Smooth muscle cell of the brain vasculature (primary cell): ENCODE results near the gene STK39.

Experiments
- DNase-seq: peaks from one replicate; pipeline ENCODE4 v3.0.0-alpha.2; 2012; ENCODE audit warnings: low read depth, low spot score

Gene STK39

GRCh38 chr2:168184681-168185513 is 62.5 kb downstream of the STK39 start:
- DNase-seq = no peak

GRCh38 chr2:168183308-168183997 is 63.9 kb downstream of the STK39 start:
- DNase-seq = no peak

- DNase-seq = no peak
Measured at GRCh38 chr2:168182550-168183249, 64.7 kb downstream of the STK39 start.

GRCh38 chr2:168181825-168182224 is 65.6 kb downstream of the STK39 start:
- DNase-seq = no peak

GRCh38 chr2:168180914-168181313 is 66.5 kb downstream of the STK39 start:
- no peak for DNase-seq

- DNase-seq = no peak
Measured at GRCh38 chr2:168180483-168180882, 66.9 kb downstream of the STK39 start.

GRCh38 chr2:168179592-168179991 is 67.8 kb downstream of the STK39 start:
- DNase-seq = no peak

- no peak for DNase-seq
Measured at GRCh38 chr2:168178520-168179324, 68.7 kb downstream of the STK39 start.

GRCh38 chr2:168176402-168176801 is 71.0 kb downstream of the STK39 start:
- DNase-seq = no peak

- no peak for DNase-seq
Measured at GRCh38 chr2:168175469-168175868, 71.9 kb downstream of the STK39 start.

- no peak for DNase-seq
Measured at GRCh38 chr2:168174756-168175155, 72.6 kb downstream of the STK39 start.

- DNase-seq = no peak
Measured at GRCh38 chr2:168172071-168172470, 75.3 kb downstream of the STK39 start.

GRCh38 chr2:168171059-168171762 is 76.2 kb downstream of the STK39 start:
- no peak for DNase-seq

GRCh38 chr2:168169097-168169745 is 78.2 kb downstream of the STK39 start:
- DNase-seq = peak; percentile 17

- no peak for DNase-seq
Measured at GRCh38 chr2:168167511-168168263, 79.7 kb downstream of the STK39 start.

GRCh38 chr2:168166902-168167510 is 80.4 kb downstream of the STK39 start:
- no peak for DNase-seq

GRCh38 chr2:168165985-168166901 is 81.2 kb downstream of the STK39 start:
- DNase-seq = no peak

GRCh38 chr2:168165397-168165796 is 82.0 kb downstream of the STK39 start:
- DNase-seq = peak; percentile 80
